ENCODE measurements around the gene AJM1.
"Not testable (repeated sequence)": the region's sequence is repeated elsewhere in the genome, so short reads cannot be mapped to it uniquely, and the experiment has no call there.

Gene AJM1

GRCh38 chr9:136882109-136882946, 40.0 kb downstream of the AJM1 start:
- Histone ChIP-seq H3K27ac (replicated peaks) (no peak overlapping the region), H3K27me3 (ENCODE audit: insufficient read depth, poor library complexity, severe bottlenecking) (no peaks in the 10 kb centered on the region), H3K4me3 (replicated peaks; ENCODE audit: insufficient read depth, low read length) (no peak overlapping the region)
- DNase-seq (ENCODE audit: low read depth in 1 of 2, low spot score in 1 of 2), result peak in 1 of 2 experiments; percentile 50
- no peak for TF ChIP-seq GABPA (IDR thresholded peaks at IDR 0.05; ENCODE audit: low read depth)
- TF ChIP-seq SPI1 (IDR thresholded peaks at IDR 0.05; ENCODE audit: borderline replicate concordance, low read depth), result no peak
- no peak for TF ChIP-seq POLR2AphosphoS5 (IDR thresholded peaks at IDR 0.05; ENCODE audit: low read depth)
- TF ChIP-seq CTCF (IDR thresholded peaks at IDR 0.05; ENCODE audit: insufficient read depth, low read length), result no peak
- TF ChIP-seq, protein P1, sequence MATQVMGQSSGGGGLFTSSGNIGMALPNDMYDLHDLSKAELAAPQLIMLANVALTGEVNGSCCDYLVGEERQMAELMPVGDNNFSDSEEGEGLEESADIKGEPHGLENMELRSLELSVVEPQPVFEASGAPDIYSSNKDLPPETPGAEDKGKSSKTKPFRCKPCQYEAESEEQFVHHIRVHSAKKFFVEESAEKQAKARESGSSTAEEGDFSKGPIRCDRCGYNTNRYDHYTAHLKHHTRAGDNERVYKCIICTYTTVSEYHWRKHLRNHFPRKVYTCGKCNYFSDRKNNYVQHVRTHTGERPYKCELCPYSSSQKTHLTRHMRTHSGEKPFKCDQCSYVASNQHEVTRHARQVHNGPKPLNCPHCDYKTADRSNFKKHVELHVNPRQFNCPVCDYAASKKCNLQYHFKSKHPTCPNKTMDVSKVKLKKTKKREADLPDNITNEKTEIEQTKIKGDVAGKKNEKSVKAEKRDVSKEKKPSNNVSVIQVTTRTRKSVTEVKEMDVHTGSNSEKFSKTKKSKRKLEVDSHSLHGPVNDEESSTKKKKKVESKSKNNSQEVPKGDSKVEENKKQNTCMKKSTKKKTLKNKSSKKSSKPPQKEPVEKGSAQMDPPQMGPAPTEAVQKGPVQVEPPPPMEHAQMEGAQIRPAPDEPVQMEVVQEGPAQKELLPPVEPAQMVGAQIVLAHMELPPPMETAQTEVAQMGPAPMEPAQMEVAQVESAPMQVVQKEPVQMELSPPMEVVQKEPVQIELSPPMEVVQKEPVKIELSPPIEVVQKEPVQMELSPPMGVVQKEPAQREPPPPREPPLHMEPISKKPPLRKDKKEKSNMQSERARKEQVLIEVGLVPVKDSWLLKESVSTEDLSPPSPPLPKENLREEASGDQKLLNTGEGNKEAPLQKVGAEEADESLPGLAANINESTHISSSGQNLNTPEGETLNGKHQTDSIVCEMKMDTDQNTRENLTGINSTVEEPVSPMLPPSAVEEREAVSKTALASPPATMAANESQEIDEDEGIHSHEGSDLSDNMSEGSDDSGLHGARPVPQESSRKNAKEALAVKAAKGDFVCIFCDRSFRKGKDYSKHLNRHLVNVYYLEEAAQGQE (IDR thresholded peaks at IDR 0.05; ENCODE audit: insufficient replicate concordance, low read depth), result no peak

DNA sequence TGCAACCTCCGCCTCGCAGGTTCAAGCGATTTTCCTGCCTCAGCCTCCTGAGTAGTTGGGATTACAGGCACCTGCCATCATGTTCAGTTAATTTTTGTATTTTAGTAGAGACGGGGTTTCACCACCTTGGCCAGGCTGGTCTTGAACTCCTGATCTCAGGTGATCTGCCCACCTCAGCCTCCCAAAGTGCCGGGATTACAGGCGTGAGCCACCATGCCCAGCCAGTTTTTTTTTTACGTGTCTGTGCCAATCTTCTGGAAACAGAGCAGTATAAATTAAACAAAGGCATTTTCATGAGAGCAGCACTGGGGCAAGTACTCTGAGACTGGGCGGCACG, 40.6 kb downstream of the AJM1 start:
- not testable (repeated sequence) for H3K27ac ChIP-seq (replicated peaks); H3K27me3 ChIP-seq (ENCODE audit: insufficient read depth, poor library complexity, severe bottlenecking); DNase-seq (ENCODE audit: low read depth in 1 of 2, low spot score in 1 of 2); H3K4me3 ChIP-seq (replicated peaks; ENCODE audit: insufficient read depth, low read length)

GRCh38 chr9:136883670-136884069, 41.4 kb downstream of the AJM1 start:
- H3K27me3 ChIP-seq (ENCODE audit: insufficient read depth, poor library complexity, severe bottlenecking); H3K27ac ChIP-seq (replicated peaks); DNase-seq (ENCODE audit: low read depth in 1 of 2, low spot score in 1 of 2); H3K4me3 ChIP-seq (replicated peaks; ENCODE audit: insufficient read depth, low read length): not testable (repeated sequence)

DNA sequence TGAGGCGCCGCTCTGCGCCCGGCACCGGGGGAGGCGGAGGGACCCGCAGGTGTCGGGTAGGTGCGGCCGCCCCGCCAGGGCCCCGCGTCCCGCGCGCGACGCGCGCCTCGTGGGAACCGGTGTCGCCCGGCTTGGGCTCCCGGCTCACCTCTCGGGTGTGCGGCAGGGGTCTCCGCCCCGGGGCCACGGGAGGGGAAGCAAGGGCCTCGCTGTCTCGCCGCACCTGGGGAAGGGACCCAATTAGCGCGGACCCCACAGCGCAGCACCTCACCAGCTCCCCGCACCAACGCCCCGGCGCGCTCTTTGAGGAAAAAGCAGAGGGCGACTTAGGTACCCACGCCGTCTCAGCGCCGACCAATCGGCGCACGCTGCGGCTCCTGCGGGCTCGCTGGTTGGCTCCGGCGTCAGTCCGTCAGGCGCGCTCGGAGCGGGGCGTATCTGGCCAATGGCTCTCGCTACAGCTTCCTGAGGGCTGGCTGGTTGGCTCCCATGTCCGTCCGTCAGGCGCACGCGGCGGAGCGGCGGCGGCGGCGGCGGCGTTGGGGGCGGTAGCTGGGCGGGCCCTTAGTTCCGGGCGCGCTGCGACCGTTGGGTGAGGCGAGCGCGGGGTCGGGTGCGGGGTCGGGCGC, 43.8 kb downstream of the AJM1 start, which contains the start of gene TRAF2:
TRAF2 (plus strand) TSS at position 567 of the 629 bp plus-strand sequence. CDS start 12,225 bp downstream, outside the sequence.
- TF ChIP-seq, protein P1 (IDR thresholded peaks at IDR 0.05; ENCODE audit: insufficient replicate concordance, low read depth), result no peak
- no peak for TF ChIP-seq CTCF (IDR thresholded peaks at IDR 0.05; ENCODE audit: insufficient read depth, low read length)
- no peak for TF ChIP-seq GABPA (IDR thresholded peaks at IDR 0.05; ENCODE audit: low read depth)
- TF ChIP-seq POLR2AphosphoS5 (IDR thresholded peaks at IDR 0.05; ENCODE audit: low read depth), result peak; percentile 81
- TF ChIP-seq SPI1 (IDR thresholded peaks at IDR 0.05; ENCODE audit: borderline replicate concordance, low read depth), result no peak
- H3K4me3 ChIP-seq (replicated peaks; ENCODE audit: insufficient read depth, low read length), result peak within 1 kb of the TSS; percentile 92
- peak; percentile 97 to 99 for DNase-seq (ENCODE audit: low read depth in 1 of 2, low spot score in 1 of 2)
- H3K27me3 ChIP-seq (ENCODE audit: insufficient read depth, poor library complexity, severe bottlenecking), result no peaks in the 10 kb centered on the region
- H3K27ac ChIP-seq (replicated peaks), result peak within 1 kb of the TSS; percentile 81
